Upper lobe of left lung (tissue), 6 donors: ENCODE data around the gene NRSN1. TPM values are rescaled to one million over a fixed set of nuclear protein-coding genes. Genes with fewer than 3 reads are reported as not detected.

ENCODE experiments used
- ATAC-seq, 2 donors: fragments of 200-7000 bp; cut with Tn5 transposase; one replicate each; pipeline ENCODE4 v1.9.1; 2022; ENCODE audit warnings: mild to moderate bottlenecking in 2 of 2, moderate library complexity in 2 of 2; ENCODE audit not compliant: low FRiP score in 2 of 2
- DNase-seq, 2 donors: peaks; one replicate each; pipeline ENCODE4 v3.0.0-alpha.2; 2019 to 2020
- H3K27ac ChIP-seq, 4 donors: fragments of 200-600 bp; sonication (generic); one replicate each; pipeline ENCODE4 v1.5.1; 2016 to 2019
- H3K27me3 ChIP-seq, 4 donors: fragments of 200-600 bp; sonication (generic); one replicate each; pipeline ENCODE4 v1.5.1; 2017 to 2019
- H3K36me3 ChIP-seq, 4 donors: fragments of 200-600 bp; sonication (generic); one replicate each; pipeline ENCODE4 v1.5.1; 2016 to 2019
- H3K4me1 ChIP-seq, 4 donors: fragments of 200-600 bp; sonication (generic); one replicate each; pipeline ENCODE4 v1.5.1; 2018 to 2019
- H3K4me3 ChIP-seq, 4 donors: fragments of 200-600 bp; sonication (generic); one replicate each; pipeline ENCODE4 v1.5.1; 2017 to 2019; ENCODE audit warnings: mild to moderate bottlenecking in 2 of 4, moderate library complexity in 1 of 4
- H3K9me3 ChIP-seq, 4 donors: fragments of 200-600 bp; sonication (generic); one replicate each; pipeline ENCODE4 v1.5.1; 2018 to 2019
- EP300 ChIP-seq, 4 donors: sonication (generic); formaldehyde crosslinking; IDR thresholded peaks; one replicate each; pipeline ENCODE4 v1.5.1; 2017; ENCODE audit warnings: antibody characterized with exemption in 4 of 4, control low read depth in 2 of 4
- POLR2A ChIP-seq, 4 donors: fragments of 450-650 bp; IDR thresholded peaks; one replicate each; pipeline ENCODE4 v1.5.1; 2016 to 2017; ENCODE audit warnings: antibody characterized with exemption in 4 of 4, mild to moderate bottlenecking in 2 of 4
- POLR2AphosphoS5 ChIP-seq, 2 donors: sonication (generic); formaldehyde crosslinking; IDR thresholded peaks; one replicate each; pipeline ENCODE4 v1.5.1; 2017; ENCODE audit warnings: antibody characterized with exemption in 2 of 2
- WGBS, 2 donors: methylation state at CpG; one replicate each; pipeline ENCODE4 v1.1.5; 2017 to 2018; 5-methylcytosine and 5-hydroxymethylcytosine counted together
- total RNA-seq, 6 donors: library from RNA; depleted of rRNA in 4 of 6; stranded (reverse); fragments of >200 nt in 4 of 6; gene quantifications; one replicate each; pipeline versions ENCODE4 v1.1.0 to v1.2.1, GENCODE V29; 2016 to 2021
- TF ChIP-seq, protein P1 (sequence below), 6 experiments: fragments of 450-650 bp in 4 of 6; fragments of 200-600 bp in 2 of 6; sonication (generic) in 2 of 6; IDR thresholded peaks; one replicate each; pipeline ENCODE4 v1.5.1; 2016 to 2019; ENCODE audit warnings: antibody characterized with exemption in 6 of 6
- donor health status: DM: no; HTN: no; CAD: no; lungs with moderate emphysema.
- donor health status: DM: no; HTN: yes; CAD: no; lungs with severe emphysema.

Gene NRSN1
- total RNA-seq, 6 donors from 2014 or later: not detected

- TF ChIP-seq EP300 (IDR thresholded peaks at IDR 0.05): no peak
- Histone ChIP-seq H3K9me3 (no peaks in the 10 kb centered on the region), H3K27me3 (no peaks in the 10 kb centered on the region), H3K4me3 (no peak overlapping the region), H3K36me3 (no peaks in the 10 kb centered on the region), H3K27ac (no peak overlapping the region), H3K4me1 (no peaks in the 10 kb centered on the region)
- no peak for DNase-seq
- no peak for ATAC-seq
These were observed 23.3 kb downstream of the NRSN1 start for GRCh38 chr6:24149296-24149695.

DNA sequence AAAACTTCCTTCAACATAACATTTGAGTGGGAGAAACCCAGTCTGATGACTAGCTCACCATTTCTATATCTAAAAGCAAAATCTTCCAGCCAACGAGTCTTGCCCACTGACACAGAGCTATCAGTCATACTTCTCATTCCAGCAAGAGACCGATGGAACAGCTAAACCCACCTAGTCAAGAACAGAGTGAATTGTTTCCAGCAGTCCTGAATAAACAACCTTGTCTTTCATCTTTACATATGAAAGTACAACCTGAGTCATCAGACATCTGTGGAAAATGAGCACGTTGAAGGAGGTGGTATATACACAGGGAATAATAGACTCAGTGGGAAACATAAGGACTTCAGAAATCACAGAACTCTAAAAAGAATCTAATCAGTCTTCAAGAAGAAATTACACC, 23.8 kb downstream of the NRSN1 start:
- 48 to 53% methylated on average over 3 of the region's 3 CpGs for WGBS, 2 donors
- Histone ChIP-seq H3K27me3 (no peaks in the 10 kb centered on the region), H3K4me3 (no peak overlapping the region), H3K9me3 (no peaks in the 10 kb centered on the region), H3K4me1 (no peaks in the 10 kb centered on the region), H3K36me3 (no peaks in the 10 kb centered on the region), H3K27ac (no peak overlapping the region)
- no peak for TF ChIP-seq POLR2AphosphoS5 (IDR thresholded peaks at IDR 0.05)
- TF ChIP-seq, protein P1, sequence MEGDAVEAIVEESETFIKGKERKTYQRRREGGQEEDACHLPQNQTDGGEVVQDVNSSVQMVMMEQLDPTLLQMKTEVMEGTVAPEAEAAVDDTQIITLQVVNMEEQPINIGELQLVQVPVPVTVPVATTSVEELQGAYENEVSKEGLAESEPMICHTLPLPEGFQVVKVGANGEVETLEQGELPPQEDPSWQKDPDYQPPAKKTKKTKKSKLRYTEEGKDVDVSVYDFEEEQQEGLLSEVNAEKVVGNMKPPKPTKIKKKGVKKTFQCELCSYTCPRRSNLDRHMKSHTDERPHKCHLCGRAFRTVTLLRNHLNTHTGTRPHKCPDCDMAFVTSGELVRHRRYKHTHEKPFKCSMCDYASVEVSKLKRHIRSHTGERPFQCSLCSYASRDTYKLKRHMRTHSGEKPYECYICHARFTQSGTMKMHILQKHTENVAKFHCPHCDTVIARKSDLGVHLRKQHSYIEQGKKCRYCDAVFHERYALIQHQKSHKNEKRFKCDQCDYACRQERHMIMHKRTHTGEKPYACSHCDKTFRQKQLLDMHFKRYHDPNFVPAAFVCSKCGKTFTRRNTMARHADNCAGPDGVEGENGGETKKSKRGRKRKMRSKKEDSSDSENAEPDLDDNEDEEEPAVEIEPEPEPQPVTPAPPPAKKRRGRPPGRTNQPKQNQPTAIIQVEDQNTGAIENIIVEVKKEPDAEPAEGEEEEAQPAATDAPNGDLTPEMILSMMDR (IDR thresholded peaks at IDR 0.05): no peak
- TF ChIP-seq EP300 (IDR thresholded peaks at IDR 0.05): no peak
- TF ChIP-seq POLR2A (IDR thresholded peaks at IDR 0.05): no peak
- ATAC-seq: no peak
- DNase-seq: no peak

GRCh38 chr6:24152014-24152413, 26.0 kb downstream of the NRSN1 start:
- DNase-seq (no peak), ATAC-seq (no peak)
- no peaks in the 10 kb centered on the region for H3K9me3 ChIP-seq
- 75 to 100% methylated on average over 1 of the region's 1 CpG for WGBS, 2 donors
- no peaks in the 10 kb centered on the region for H3K27me3 ChIP-seq
- TF ChIP-seq, protein P1 (IDR thresholded peaks at IDR 0.05): no peak
- TF ChIP-seq EP300 (IDR thresholded peaks at IDR 0.05): no peak
- TF ChIP-seq POLR2AphosphoS5 (IDR thresholded peaks at IDR 0.05): no peak
- TF ChIP-seq POLR2A (IDR thresholded peaks at IDR 0.05): no peak
- H3K4me1 ChIP-seq: no peaks in the 10 kb centered on the region
- no peaks in the 10 kb centered on the region for H3K36me3 ChIP-seq
- H3K27ac ChIP-seq: no peak overlapping the region
- no peak overlapping the region for H3K4me3 ChIP-seq

GRCh38 chr6:24154121-24154520, 28.1 kb downstream of the NRSN1 start:
- no peak for TF ChIP-seq POLR2A (IDR thresholded peaks at IDR 0.05)
- TF ChIP-seq, protein P1 (IDR thresholded peaks at IDR 0.05): no peak
- TF ChIP-seq EP300 (IDR thresholded peaks at IDR 0.05): no peak
- TF ChIP-seq POLR2AphosphoS5 (IDR thresholded peaks at IDR 0.05): no peak
- Histone ChIP-seq H3K27ac (no peak overlapping the region), H3K4me3 (no peak overlapping the region), H3K9me3 (no peaks in the 10 kb centered on the region), H3K27me3 (no peaks in the 10 kb centered on the region), H3K4me1 (no peaks in the 10 kb centered on the region), H3K36me3 (no peaks in the 10 kb centered on the region)
- DNase-seq (no peak), ATAC-seq (no peak)

GRCh38 chr6:24157886-24158285, 31.9 kb downstream of the NRSN1 start:
- Histone ChIP-seq H3K9me3 (no peaks in the 10 kb centered on the region), H3K4me1 (no peaks in the 10 kb centered on the region), H3K27ac (no peak overlapping the region), H3K36me3 (no peaks in the 10 kb centered on the region), H3K4me3 (no peak overlapping the region), H3K27me3 (no peaks in the 10 kb centered on the region)
- WGBS, 2 donors: 31 to 43% methylated on average over 1 of the region's 1 CpG
- no peak for DNase-seq
- TF ChIP-seq, protein P1 (IDR thresholded peaks at IDR 0.05): no peak
- TF ChIP-seq EP300 (IDR thresholded peaks at IDR 0.05) (no peak), POLR2AphosphoS5 (IDR thresholded peaks at IDR 0.05) (no peak), POLR2A (IDR thresholded peaks at IDR 0.05) (no peak)
- no peak for ATAC-seq
